PC-9 (cell line): ENCODE measurements around the gene TSPYL2. TPM values are rescaled to one million over a fixed set of nuclear protein-coding genes. Genes with fewer than 3 reads are reported as not detected.
A peak's percentile ranks its signal among the peaks of the same experiment; 100 is the strongest.

Experiments
- BruUV-seq: library from RNA; stranded (reverse); fragments of 400-500 nt; replicated peaks from 2 replicates; lab custom pipeline; 2021; lab: Mats Ljungman, UMichigan
- CTCF ChIA-PET: fragments of 300-600 bp; sonication (Branson Sonifier 250); formaldehyde crosslinking; loops from one replicate; lab custom pipeline; 2022; ENCODE audit warnings: antibody characterized with exemption; lab: Charles Lee
- POLR2A ChIA-PET: fragments of 300-600 bp; sonication (Branson Sonifier 250); formaldehyde crosslinking; loops from one replicate; lab custom pipeline; 2022; ENCODE audit warnings: antibody characterized with exemption; ENCODE audit not compliant: unreplicated experiment; lab: Charles Lee
- DNase-seq, 2 experiments: peaks; one replicate each; pipeline versions ENCODE4 v3.0.0 to v3.0.0-alpha.2; 2015 to 2022; ENCODE audit warnings: mixed read lengths in 1 of 2
- H2AFZ ChIP-seq: fragments of 200-600 bp; sonication (generic); 2 replicates; pipeline ENCODE4 v1.8.1; 2017; ENCODE audit warnings: antibody characterized with exemption
- H3F3A ChIP-seq: fragments of 200-600 bp; sonication (generic); 2 replicates; pipeline ENCODE4 v1.8.1; 2017; ENCODE audit warnings: antibody characterized with exemption, mild to moderate bottlenecking, low read depth; ENCODE audit not compliant: insufficient read depth
- H3K27ac ChIP-seq: fragments of 200-600 bp; sonication (generic); 2 replicates; pipeline ENCODE4 v1.6.1; 2016; ENCODE audit warnings: mixed run types
- H3K27me3 ChIP-seq: fragments of 200-600 bp; sonication (generic); 2 replicates; pipeline ENCODE4 v1.6.1; 2016; ENCODE audit warnings: low read depth, mixed run types; ENCODE audit not compliant: insufficient read depth
- H3K36me3 ChIP-seq: fragments of 200-600 bp; sonication (generic); 2 replicates; pipeline ENCODE4 v1.6.1; 2016; ENCODE audit warnings: low read depth, mixed run types
- H3K4me1 ChIP-seq: fragments of 200-600 bp; sonication (generic); replicated peaks from 2 replicates; pipeline ENCODE4 v1.6.1; 2016; ENCODE audit warnings: mixed run types; ENCODE audit not compliant: insufficient read depth
- H3K4me2 ChIP-seq: fragments of 200-600 bp; sonication (generic); 2 replicates; pipeline ENCODE4 v1.6.1; 2017; ENCODE audit warnings: mixed run types
- H3K4me3 ChIP-seq: fragments of 200-600 bp; sonication (generic); 2 replicates; pipeline ENCODE4 v1.6.1; 2016; ENCODE audit warnings: mixed run types
- H3K79me2 ChIP-seq: fragments of 200-600 bp; sonication (generic); 2 replicates; pipeline ENCODE4 v1.6.1; 2017; ENCODE audit warnings: low read depth, mixed run types
- H3K9me2 ChIP-seq: fragments of 200-600 bp; sonication (generic); 2 replicates; pipeline ENCODE4 v1.8.1; 2017; ENCODE audit warnings: mild to moderate bottlenecking; ENCODE audit not compliant: insufficient read depth
- H3K9me3 ChIP-seq: fragments of 200-600 bp; sonication (generic); 2 replicates; pipeline ENCODE4 v1.8.1; 2016; ENCODE audit warnings: low read depth; ENCODE audit not compliant: insufficient read depth
- H4K20me1 ChIP-seq: fragments of 200-600 bp; sonication (generic); 2 replicates; pipeline ENCODE4 v1.8.1; 2017; ENCODE audit not compliant: insufficient read depth
- EZH2 ChIP-seq: fragments of 200-600 bp; sonication (generic); IDR thresholded peaks from 2 replicates; pipeline ENCODE4 v1.8.0; 2017; ENCODE audit warnings: antibody characterized with exemption, low read depth
- intact Hi-C: fragments of 100-400 bp; cut with micrococcal nuclease; formaldehyde crosslinking; loops from one replicate; pipeline ENCODE4 v1.10.0; 2022; ENCODE audit not compliant: unreplicated experiment
- total RNA-seq: library from RNA; stranded (reverse); gene quantifications from 2 replicates; pipeline ENCODE4 v1.2.3, GENCODE V29; 2021
- TF ChIP-seq, protein P1 (sequence below): fragments of 200-600 bp; sonication (generic); conservative IDR thresholded peaks from 2 replicates; pipeline ENCODE4 v1.6.1; 2017; ENCODE audit warnings: mixed run types, antibody characterized with exemption, mild to moderate bottlenecking, moderate library complexity

TSPYL2 gene
- total RNA-seq, 1 experiment from 2014 or later: 26.0 TPM

- intact Hi-C loops: no loop called here
- no peaks in the 10 kb centered on the region for H3F3A ChIP-seq
- H3K27me3 ChIP-seq: no peaks in the 10 kb centered on the region
- H4K20me1 ChIP-seq: no peaks in the 10 kb centered on the region
- no peaks in the 10 kb centered on the region for H3K36me3 ChIP-seq
- peak within 1 kb of the TSS; percentile 29; the same call in 1 of the 2 replicates for H3K4me3 ChIP-seq
- no peaks in the 10 kb centered on the region for H3K4me1 ChIP-seq
- POLR2A ChIA-PET: no interaction called here
- H2AFZ ChIP-seq: no peak within 1 kb of the TSS
- CTCF ChIA-PET: interaction anchor here (0.6 kb wide), 1 partner anchor 24 kb away, joined by 4 read pairs; no protein-coding TSS in a partner anchor
- 0 out of 2 replicates have a peak within 1 kb of the TSS, but pooled peaks have one; percentile 31 for H3K4me2 ChIP-seq
- H3K79me2 ChIP-seq: no peaks in the 10 kb centered on the region
- H3K27ac ChIP-seq: no peak within 1 kb of the TSS
- TF ChIP-seq, protein P1, sequence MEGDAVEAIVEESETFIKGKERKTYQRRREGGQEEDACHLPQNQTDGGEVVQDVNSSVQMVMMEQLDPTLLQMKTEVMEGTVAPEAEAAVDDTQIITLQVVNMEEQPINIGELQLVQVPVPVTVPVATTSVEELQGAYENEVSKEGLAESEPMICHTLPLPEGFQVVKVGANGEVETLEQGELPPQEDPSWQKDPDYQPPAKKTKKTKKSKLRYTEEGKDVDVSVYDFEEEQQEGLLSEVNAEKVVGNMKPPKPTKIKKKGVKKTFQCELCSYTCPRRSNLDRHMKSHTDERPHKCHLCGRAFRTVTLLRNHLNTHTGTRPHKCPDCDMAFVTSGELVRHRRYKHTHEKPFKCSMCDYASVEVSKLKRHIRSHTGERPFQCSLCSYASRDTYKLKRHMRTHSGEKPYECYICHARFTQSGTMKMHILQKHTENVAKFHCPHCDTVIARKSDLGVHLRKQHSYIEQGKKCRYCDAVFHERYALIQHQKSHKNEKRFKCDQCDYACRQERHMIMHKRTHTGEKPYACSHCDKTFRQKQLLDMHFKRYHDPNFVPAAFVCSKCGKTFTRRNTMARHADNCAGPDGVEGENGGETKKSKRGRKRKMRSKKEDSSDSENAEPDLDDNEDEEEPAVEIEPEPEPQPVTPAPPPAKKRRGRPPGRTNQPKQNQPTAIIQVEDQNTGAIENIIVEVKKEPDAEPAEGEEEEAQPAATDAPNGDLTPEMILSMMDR: no peak
- no peak for TF ChIP-seq EZH2
- no peaks in the 10 kb centered on the region for H3K9me3 ChIP-seq
- H3K9me2 ChIP-seq: no peaks in the 10 kb centered on the region
- peak in 1 of 2 experiments; percentile 50 for DNase-seq
- BruUV-seq: no TSS peak
Measured at GRCh38 chrX:53048169-53049126, 33.7 kb upstream of the TSPYL2 start, which contains the start of gene GPR173. Gene GPR173 (plus strand): TSS chrX:53048789. CDS start chrX:53076622, 27,833 bp downstream.

DNA sequence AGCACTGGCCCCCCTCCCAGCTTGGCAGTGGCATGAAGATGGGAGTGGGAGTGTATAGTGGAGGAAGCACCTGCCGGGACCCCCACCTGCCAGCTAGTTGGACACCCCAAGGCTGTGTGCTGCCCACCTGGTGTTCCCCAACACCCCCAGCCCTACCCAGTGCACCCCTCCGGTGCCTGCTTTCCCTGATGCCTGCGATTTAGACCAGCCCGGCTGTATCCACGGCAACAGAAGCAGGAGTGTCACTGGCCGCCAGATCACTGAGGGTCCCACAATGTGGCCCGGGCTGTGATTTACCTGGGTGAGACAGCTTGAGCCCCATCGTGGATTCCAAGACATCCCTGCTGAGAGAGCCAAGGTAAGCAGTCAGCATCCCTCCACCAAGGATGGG, 33.0 kb upstream of the TSPYL2 start:
- no peak for DNase-seq
- no peaks in the 10 kb centered on the region for H3K9me3 ChIP-seq
- no peaks in the 10 kb centered on the region for H3K79me2 ChIP-seq
- intact Hi-C loops: no loop called here
- H3K27ac ChIP-seq: no peak overlapping the region
- H3K27me3 ChIP-seq: no peaks in the 10 kb centered on the region
- no peaks in the 10 kb centered on the region for H3K36me3 ChIP-seq
- H3K4me1 ChIP-seq: no peaks in the 10 kb centered on the region
- TF ChIP-seq, protein P1: no peak
- TF ChIP-seq EZH2: no peak
- POLR2A ChIA-PET: no interaction called here
- no peaks in the 10 kb centered on the region for H4K20me1 ChIP-seq
- H2AFZ ChIP-seq: no peak overlapping the region
- CTCF ChIA-PET: no interaction called here
- no peak overlapping the region for H3K4me2 ChIP-seq
- no peaks in the 10 kb centered on the region for H3K9me2 ChIP-seq
- H3K4me3 ChIP-seq: no peak overlapping the region
- no TSS peak for BruUV-seq
- H3F3A ChIP-seq: no peaks in the 10 kb centered on the region

GRCh38 chrX:53050841-53051240, 31.3 kb upstream of the TSPYL2 start:
- H2AFZ ChIP-seq: no peak overlapping the region
- H3K27ac ChIP-seq: no peak overlapping the region
- intact Hi-C loops: no loop called here
- no TSS peak for BruUV-seq
- no peaks in the 10 kb centered on the region for H3K36me3 ChIP-seq
- H3K4me1 ChIP-seq: no peaks in the 10 kb centered on the region
- ChIA-PET CTCF (no interaction called here), POLR2A (no interaction called here)
- TF ChIP-seq, protein P1: no peak
- TF ChIP-seq EZH2: no peak
- no peak overlapping the region for H3K4me2 ChIP-seq
- H3F3A ChIP-seq: no peaks in the 10 kb centered on the region
- no peak for DNase-seq
- H3K4me3 ChIP-seq: no peak overlapping the region
- H3K27me3 ChIP-seq: no peaks in the 10 kb centered on the region
- H3K9me3 ChIP-seq: no peaks in the 10 kb centered on the region
- H3K9me2 ChIP-seq: no peaks in the 10 kb centered on the region
- H3K79me2 ChIP-seq: no peaks in the 10 kb centered on the region
- H4K20me1 ChIP-seq: no peaks in the 10 kb centered on the region
